RCC 7860 (cell line): Measurements from ENCODE around the gene SGF29.
"Not testable (repeated sequence)": the region's sequence is repeated elsewhere in the genome, so short reads cannot be mapped to it uniquely, and the experiment has no call there.

ENCODE experiments used
- DNase-seq: peaks from one replicate; pipeline ENCODE4 v3.0.0-alpha.2; 2015; ENCODE audit warnings: low spot score
- FAIRE-seq: peaks from 2 replicates; lab custom pipeline; 2012; peaks lifted over from hg19 to GRCh38; lab: Jason Lieb, UNC

SGF29 gene

GRCh38 chr16:28532940-28533647 lies 20.6 kb upstream of the SGF29 start:
- FAIRE-seq: no peak

GRCh38 chr16:28534542-28535373 lies 19.0 kb upstream of the SGF29 start:
- FAIRE-seq: no peak
- no peak for DNase-seq

More at GRCh38 chr16:28532940-28533647, 20.6 kb upstream of the SGF29 start:
- DNase-seq: no peak

GRCh38 chr16:28537076-28537475 lies 16.6 kb upstream of the SGF29 start:
- FAIRE-seq: no peak
- no peak for DNase-seq

GRCh38 chr16:28537964-28538732 lies 15.6 kb upstream of the SGF29 start:
- no peak for DNase-seq
- no peak for FAIRE-seq

- DNase-seq (no peak), FAIRE-seq (no peak)
Measured at GRCh38 chr16:28538733-28539596, 14.8 kb upstream of the SGF29 start, which contains the start of gene NUPR1. NUPR1 (minus strand) TSS chr16:28538974; CDS start chr16:28538907, 67 bp downstream.

- DNase-seq (no peak), FAIRE-seq (no peak)
Measured at GRCh38 chr16:28540346-28540745, 13.4 kb upstream of the SGF29 start.

- FAIRE-seq: no peak
- DNase-seq: no peak
Measured at GRCh38 chr16:28542646-28543045, 11.1 kb upstream of the SGF29 start.

- no peak for FAIRE-seq
- DNase-seq: no peak
Measured at GRCh38 chr16:28543072-28543471, 10.6 kb upstream of the SGF29 start.

GRCh38 chr16:28544998-28545397 lies 8.7 kb upstream of the SGF29 start:
- FAIRE-seq (no peak), DNase-seq (no peak)

- DNase-seq, FAIRE-seq: not testable (repeated sequence)
Measured at GRCh38 chr16:28545964-28546363, 7.8 kb upstream of the SGF29 start.

GRCh38 chr16:28546626-28547025 lies 7.1 kb upstream of the SGF29 start:
- no peak for FAIRE-seq
- no peak for DNase-seq

- no peak for DNase-seq
- no peak for FAIRE-seq
Measured at GRCh38 chr16:28548306-28548802, 5.4 kb upstream of the SGF29 start.

- no peak for FAIRE-seq
- no peak for DNase-seq
Measured at GRCh38 chr16:28549301-28549899, 4.3 kb upstream of the SGF29 start.

GRCh38 chr16:28554634-28555423 lies 1.1 kb downstream of the SGF29 start:
- DNase-seq: no peak
- FAIRE-seq: no peak

- FAIRE-seq (no peak), DNase-seq (no peak)
Measured at GRCh38 chr16:28555561-28555960, 1.8 kb downstream of the SGF29 start.

- no peak for FAIRE-seq
- DNase-seq: no peak
Measured at GRCh38 chr16:28556914-28557320, 3.2 kb downstream of the SGF29 start.

GRCh38 chr16:28558456-28558855 lies 4.7 kb downstream of the SGF29 start:
- DNase-seq (no peak), FAIRE-seq (no peak)

GRCh38 chr16:28561557-28562187 lies 8.0 kb downstream of the SGF29 start:
- FAIRE-seq: no peak

More at GRCh38 chr16:28561557-28562187, 8.0 kb downstream of the SGF29 start:
- no peak for DNase-seq
